Left colon (tissue), 2 donors: ENCODE results near the gene PPL. TPM values are rescaled to one million over a fixed set of nuclear protein-coding genes. Genes with fewer than 3 reads are reported as not detected.
A peak's percentile ranks its signal among the peaks of the same experiment; 100 is the strongest.
"Not testable (repeated sequence)": the region's sequence is repeated elsewhere in the genome, so short reads cannot be mapped to it uniquely, and the experiment has no call there.

Experiments
- ATAC-seq: fragments of 200-7000 bp; cut with Tn5 transposase; one replicate; pipeline ENCODE4 v1.9.1; 2020; ENCODE audit warnings: mild to moderate bottlenecking, moderate library complexity
- DNase-seq, 2 donors: peaks; one replicate each; pipeline ENCODE4 v3.0.0-alpha.2; 2020
- intact Hi-C, 2 donors: fragments of 100-400 bp; cut with DNase I in 1 of 2; cut with micrococcal nuclease in 1 of 2; formaldehyde crosslinking; loops; one replicate each; pipeline versions ENCODE4 v1.11.2 to v1.14.0; 2022; cut with DNase I, micrococcal nuclease
- total RNA-seq, 2 donors: library from RNA; stranded (reverse); fragmentation: NEBNext Ultra II Directional; extraction: Animal tissue kit (Norgen Biotek cat#: 25700); gene quantifications; one replicate each; pipeline ENCODE4 v1.2.1, GENCODE V29; 2021
- donor health status: DM: no; HTN: no; CAD: no.
- donor health status: DM: yes; HTN: yes; CAD: no.

The PPL gene
- total RNA-seq, 2 donors from 2014 or later, result 14.7 to 15.6 TPM

DNA sequence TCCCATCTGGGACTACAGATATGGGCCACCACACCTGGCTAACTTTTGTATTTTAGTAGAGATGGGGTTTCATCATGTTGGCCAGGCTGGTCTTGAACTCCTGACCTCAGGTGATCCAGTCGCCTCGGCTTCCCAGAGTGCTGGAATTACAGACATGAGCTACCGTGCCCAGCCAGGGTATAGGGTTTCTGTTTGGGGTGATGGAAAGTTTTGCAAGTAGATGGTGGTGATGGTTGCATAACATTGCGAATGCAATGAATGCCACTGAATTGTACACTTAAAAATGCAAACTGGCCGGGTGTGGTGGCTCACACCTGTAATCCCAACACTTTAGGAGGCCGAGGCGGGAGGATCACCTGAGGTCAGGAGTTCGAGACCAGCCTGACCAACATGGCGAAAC, 40.2 kb downstream of the PPL start:
- DNase-seq, ATAC-seq, intact Hi-C loops: not testable (repeated sequence)

DNA sequence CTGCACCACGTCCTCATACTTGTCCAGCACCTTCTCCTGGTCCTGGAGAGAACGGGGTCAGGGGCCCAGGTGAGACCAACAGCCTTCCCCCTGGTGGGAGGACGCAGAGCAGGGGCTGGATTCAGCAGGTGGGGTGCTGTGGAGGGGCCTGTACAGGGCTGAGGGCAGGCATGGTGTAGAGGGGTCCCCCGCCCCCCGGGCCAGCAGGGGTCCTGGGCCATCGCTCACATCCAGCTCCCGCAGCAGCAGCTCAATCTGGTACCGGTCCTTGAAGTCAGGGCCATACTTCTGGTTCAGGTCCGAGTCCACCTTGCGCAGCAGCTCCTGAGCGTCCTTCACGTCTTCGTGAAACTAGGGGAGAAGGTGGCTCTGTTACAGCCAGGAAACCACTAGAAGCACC, 41.6 kb downstream of the PPL start:
- no peak for ATAC-seq
- intact Hi-C loops, result no loop called here
- no peak for DNase-seq

DNA sequence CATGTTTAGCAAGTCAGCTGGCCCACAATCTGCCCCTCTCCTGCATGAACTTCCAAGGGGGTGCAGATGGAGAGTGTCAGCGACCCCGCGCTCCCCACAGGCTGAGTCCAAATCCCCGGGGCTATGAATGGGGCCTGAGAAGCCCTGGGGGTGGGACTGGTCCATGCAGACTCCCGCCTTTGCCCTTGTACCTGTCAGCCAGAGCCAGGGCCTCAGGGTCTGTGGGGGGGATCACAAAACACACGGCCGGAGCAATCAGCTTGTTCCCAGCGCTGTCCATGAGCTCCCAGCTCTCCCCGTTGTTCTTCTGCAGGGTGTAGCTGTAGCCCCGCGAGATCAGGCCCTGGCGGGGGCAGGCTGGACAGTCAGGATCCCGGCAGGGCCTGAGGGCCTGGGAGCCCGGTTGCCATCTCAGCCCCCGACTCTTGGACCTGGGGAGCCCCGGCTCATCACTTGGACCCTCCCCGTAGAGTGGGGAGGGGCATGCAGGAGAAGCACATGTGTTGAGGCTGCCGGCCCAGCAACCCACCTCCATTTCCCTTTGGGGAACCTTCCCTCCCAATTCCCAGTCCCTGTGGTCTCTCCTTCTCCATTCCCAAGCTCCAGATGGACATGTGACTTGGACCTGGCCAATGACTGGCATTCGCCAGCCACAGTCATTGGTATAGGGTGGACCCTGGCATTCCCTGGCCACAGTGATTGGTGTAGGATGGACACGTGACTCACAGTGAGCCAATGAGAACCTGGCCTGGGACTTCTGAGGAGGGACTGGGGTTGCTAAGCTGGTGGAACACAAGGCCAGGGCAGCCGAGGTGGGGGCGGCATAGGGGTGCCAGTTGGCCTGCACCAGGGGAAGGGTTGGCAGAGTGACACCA, 42.4 kb downstream of the PPL start:
- DNase-seq (no peak), ATAC-seq (no peak)
- intact Hi-C loops, result no loop called here

DNA sequence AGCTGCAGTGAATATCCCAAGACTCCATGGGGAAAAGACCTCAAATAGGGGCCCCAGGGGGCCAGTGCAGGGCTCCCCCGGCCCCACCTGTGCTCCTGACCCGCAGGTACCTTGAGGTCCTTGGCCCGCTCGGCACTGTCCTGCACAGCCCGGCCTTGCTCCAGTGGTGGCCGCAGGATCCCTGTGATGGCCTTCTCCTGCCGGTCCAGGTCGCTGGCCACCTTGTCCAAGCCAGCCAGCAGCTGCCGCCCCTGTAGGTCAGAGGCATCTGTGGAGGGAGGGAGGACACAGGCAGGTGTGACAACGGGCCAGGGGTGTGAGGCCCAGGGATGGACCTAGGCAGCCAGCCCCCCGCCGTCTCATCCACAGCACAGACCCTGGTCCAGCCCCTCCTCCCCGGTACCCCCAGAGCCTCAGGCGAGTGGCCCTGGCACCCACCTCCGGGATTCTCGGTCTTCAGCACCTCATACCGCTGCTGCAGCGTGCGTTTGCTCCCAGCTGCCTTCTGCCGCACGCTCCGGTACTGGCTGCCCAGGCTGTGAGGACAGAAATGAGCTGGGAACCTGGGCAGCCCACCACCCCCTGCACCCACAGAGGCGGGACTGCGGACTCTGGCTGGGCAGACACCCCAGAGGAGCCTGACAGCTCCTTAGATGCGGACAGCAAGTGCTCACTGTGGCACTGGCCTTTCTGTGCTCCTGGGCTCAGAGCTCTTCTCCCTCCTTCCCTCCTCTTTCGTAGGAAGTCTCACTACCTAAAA, 43.7 kb downstream of the PPL start:
- intact Hi-C loops, result no loop called here
- peak; percentile 7 for ATAC-seq
- no peak for DNase-seq

DNA sequence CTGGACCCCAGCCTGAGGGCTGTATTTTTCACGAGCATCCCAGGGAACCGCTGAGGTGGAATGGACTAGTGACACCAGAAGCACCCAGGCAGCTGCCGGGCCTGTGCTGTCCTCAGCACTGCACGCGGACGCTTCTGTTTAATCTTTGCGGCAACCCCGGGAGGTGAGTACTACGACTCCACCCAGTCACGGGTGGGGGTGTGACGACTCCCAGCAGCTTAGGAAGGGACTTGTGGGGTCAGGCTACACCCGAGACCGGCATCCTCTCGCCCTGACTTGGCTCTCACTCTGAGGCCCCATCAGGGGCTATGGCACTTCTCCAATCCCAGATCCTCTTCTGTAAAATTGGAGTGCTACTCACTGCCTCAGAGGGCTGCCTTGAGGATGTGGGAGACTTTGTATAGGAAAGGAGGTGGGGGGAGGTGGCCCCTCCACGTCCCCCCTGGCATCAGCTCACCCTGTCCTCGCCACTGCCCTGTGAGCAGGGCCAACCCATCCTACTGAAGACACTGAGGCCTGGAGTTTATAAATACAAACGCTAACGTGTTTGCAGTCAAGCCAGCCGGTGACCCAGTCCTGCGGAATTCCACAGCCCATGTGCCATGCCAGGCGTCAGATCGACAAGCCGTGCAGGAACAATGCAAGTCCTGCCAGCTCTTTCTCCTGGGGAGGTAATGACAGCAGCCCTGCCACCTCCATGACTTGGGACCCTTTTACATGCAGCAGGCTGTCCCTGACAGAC, 44.4 kb downstream of the PPL start:
- DNase-seq (no peak), ATAC-seq (peak; percentile 21)

DNA sequence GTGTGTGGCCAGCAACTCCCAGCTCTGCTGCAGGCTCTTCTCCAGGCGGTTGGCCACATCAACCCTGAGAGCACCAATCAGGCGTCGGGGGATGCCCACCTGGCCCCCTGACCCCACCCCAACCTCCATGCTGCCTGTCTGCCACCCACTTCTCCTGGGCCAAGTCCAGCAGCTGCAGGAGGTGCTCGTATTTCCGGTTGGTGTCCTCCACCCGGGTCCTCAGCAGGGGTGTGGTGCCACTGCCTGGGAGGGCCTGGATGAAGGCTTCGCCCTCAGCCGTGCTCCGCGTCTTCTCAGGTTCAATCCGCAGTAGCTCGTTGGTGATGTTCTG, 45.1 kb downstream of the PPL start:
- intact Hi-C loops, result no loop called here
- peak; percentile 15 for ATAC-seq

More for the DNA sequence above, 44.4 kb downstream of the PPL start:
- intact Hi-C loops, result no loop called here

DNA sequence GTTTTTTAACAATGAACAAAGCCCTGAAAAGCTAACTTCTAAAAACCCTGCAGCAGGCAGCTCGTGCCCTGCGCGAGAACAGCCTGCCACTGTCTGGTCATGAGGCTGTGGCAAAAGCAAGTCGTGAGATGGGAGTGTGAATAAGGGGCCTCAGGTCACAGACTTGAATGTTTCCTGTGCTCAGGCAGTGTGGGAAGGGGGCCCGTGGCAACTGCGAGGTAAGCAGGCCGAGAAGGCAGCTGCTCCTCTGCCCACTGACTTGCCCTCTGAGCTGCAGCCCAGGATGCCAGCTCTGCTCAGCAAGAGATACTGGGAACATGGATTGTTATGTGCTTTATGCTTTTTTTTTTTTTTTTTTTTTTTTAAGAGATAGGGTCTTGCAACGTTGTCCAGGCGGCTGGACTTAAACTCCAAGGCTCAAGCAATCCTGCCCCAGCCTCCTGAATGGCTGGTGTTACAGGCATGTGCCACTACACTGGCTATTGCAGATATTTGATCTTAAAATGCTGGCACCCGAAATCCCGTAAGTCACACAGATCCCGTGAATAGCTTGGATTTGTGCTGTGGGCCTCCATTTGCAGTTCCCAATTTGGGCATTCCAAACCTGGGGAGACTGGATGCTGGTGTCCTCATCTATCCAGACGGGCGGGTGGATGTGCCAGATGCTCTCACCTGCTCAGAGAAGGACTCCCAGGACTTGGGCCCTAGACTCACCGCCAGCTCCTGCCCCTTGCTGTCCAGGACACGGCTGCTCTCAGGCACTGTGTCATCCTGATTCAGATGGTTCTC, 45.7 kb downstream of the PPL start:
- intact Hi-C loops, result no loop called here
- no peak for ATAC-seq
- DNase-seq, result no peak

More for the DNA sequence above, 45.1 kb downstream of the PPL start:
- no peak for DNase-seq

DNA sequence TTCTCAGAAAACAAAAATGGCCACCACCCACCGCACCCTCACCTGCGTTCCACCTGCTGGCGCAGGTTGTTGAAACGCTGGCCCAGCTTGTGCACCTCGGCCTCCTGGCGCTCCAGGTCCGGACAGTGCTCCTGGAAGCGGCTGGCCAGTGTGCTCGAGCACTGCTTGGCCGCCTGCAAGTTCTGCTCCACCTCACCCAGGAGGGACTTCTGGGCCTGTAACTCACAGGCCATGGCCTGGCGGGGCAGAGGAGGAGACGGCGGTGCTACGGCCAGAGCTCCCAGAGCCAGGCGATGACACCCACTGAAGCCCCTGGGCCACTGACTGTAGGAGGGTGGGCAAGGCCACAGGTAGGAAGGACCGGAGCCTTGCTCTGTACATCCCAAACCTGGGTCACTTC, 46.3 kb downstream of the PPL start:
- intact Hi-C loops, result no loop called here
- no peak for ATAC-seq

DNA sequence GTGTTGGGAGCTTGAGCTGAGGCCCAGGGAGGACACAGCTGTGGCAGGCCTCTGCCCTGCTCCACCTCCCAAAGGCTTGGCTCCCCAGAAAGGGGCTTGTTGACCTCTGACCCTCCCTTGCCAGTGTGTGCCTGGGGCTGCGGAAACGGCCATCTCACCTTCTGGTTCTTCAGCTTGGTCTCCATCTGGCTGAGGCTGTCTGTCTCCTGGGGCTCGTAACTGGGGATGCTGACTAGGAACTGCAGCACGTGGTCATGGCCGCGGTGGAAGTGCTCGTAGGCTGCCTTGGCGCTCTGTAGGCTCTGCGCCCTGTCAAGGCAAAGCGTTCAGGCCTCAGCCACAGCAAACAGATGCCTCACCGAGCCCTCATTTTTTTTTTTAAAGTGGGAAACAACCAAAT, 46.9 kb downstream of the PPL start:
- ATAC-seq (no peak), DNase-seq (no peak)
- intact Hi-C loops, result no loop called here

More for the DNA sequence above, 46.3 kb downstream of the PPL start:
- no peak for DNase-seq

DNA sequence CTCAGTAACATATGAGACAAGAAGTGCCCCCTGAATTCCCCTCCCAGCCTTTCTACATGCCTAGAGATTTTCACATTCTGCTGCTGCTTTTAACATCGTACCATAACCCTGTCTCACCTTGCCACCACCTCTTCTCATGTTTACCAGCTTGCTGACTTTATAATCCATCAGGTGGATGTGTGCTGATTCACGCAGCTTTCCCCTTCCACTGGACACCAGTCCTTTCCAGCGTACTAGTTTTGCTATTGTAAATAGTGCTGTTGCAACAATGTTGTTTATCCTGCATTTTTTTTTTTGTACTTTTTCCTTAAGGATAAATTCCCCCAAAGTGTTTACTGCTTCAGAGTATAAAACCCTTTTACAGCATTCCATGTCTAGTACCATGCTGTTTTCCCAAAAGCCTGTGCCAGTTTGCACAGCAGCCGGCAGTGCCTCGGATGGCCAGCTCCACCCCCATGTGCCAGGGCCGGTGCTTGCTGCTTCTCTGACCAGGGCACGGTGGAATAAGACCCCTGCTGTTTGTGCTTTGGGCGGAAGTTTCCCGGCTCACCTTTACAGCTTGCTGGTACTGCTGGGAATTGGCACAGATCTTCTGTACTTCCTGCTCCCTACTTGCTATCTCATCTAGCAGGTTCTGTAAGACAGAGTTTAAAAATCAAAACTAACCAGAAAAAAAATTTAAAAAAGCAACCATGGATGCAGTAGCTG, 48.4 kb downstream of the PPL start:
- intact Hi-C loops, result no loop called here
- DNase-seq (no peak), ATAC-seq (no peak)

DNA sequence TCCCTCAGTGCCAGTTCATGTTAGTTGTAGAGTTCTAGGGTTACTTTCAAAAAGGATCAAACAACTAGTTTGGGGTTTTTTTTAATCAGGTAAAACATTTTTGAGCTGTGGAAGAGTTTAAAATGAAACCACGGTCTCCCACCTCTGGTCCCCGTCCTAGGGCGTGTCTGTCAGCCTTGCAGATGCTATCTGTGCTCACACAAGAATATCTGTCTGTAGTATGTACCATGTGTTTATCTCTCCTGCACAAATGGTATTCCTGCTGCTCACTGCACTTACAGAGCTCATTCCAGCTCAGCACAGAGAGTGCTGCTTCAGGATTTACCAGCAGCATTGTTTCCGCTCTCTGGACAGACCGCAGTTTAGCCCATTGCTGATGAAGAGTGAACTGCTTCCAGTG, 50.8 kb downstream of the PPL start:
- ATAC-seq (no peak), DNase-seq (no peak)
- intact Hi-C loops, result no loop called here

DNA sequence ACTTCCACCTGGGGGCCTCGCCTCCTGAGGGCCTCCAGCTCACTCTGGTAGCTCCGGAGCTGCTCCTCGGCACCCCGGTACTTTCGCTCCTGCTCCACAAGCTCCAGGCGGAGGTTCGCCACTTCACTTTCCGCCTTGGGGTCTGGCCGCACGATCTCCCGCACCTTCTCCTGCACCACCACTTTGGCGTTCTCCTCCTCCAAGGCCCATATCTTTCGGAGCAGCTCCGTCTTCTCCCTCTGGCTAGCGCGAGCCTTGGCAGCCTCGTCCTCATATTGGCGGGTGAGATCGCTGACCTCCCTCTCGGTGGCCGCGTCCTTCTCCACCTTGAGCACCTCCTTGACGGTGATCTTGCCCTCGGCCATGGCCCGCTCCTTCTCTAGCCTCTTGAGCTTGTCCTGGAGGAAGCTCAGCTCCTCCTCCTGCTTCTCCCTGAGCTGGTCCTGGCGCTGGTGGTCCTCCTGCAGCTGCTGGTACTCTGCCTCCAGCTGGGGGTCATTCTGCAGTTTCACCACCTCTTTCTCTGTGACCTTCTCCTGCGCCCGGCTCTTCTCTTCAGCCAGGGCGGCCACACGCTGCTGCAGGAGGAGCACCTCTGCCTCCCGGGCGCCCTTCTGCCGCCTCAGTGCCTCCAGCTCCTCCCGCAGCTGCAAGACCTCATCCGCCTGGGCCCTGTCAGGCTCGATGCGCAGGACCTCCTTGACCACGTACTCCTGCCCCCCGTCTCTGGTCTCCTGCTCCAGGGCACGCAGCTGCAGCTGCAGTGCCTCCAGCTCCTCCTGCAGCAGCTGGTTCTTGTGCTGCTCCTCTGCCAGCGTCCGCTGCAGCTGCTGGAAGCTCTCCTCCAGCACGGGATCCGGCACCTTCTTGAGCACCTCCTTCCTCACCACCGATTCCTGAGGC, 51.7 kb downstream of the PPL start:
- no peak for DNase-seq
- intact Hi-C loops, result no loop called here
- ATAC-seq, result no peak

DNA sequence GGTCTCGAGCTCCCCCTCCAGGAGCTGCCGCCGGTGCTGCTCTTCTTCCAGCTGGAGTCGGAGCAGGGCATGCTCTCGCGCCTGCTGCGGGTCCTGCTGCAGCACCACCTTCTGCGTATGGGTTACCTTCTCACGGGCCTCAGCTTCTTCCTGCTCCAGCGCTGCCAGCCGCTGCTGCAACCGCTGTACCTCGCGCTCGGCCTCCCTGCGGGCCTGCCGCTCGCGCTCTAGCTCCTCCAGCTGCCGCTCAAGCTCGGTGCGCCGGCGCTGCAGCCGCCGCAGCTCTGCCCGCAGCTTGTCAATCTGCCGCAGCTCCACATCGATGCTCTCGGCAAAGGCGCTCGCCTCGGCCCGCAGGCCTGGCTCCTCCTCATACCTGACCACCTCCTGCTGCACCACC, 52.7 kb downstream of the PPL start:
- DNase-seq, result no peak
- ATAC-seq, result no peak
- intact Hi-C loops, result no loop called here

DNA sequence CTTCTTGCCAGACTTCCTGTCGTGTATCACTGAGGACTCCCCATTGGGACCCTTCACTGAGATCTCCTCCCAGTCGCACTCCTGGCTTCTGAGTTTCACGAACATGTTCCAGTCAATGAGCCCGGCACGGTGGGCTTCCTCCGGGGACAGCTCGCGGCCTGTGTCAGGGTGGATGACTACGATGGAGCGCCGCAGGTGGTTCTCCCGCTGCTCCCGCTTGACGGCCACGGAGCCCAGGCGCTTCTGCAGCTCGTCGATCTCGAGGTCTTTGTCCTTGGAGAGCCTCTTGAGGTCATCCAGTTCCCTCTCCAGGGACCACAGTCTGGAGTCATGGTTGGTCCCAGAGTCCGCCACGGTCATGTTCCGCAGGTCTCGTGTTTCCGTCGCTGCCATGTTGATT, 53.4 kb downstream of the PPL start:
- DNase-seq (no peak), ATAC-seq (no peak)
- intact Hi-C loops, result no loop called here

DNA sequence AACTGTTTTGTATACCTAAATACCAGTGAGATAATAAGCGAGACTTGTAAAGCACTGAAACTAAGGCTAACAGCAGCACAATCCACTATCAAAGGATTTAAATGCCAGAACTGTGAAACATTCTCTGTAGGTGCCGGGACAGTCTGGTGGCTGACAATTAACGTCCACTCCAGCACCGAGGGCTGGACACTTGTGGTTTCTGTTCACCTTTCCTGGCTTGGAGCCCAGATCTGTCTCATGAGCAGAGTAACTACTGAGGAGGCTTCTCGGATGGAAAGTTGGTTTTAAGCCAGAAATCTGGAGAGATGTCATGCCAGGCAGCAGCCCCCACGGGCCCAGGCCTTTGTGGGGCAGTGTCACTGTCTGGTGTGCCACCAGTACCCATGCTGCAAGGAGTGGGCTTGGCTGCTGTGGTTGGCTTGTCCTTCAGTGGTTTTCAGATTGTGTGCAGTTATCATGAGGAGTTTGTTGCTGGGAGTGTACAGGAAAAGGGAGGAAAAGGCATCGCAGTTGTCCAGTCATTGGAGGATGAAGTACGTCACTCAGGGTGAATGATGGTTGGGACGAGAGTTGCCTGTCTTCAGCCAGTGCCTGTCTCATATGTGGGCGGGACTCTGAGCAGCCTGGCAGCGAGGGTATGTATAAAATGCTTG, 54.2 kb downstream of the PPL start:
- intact Hi-C loops, result no loop called here
- DNase-seq (no peak), ATAC-seq (no peak)

DNA sequence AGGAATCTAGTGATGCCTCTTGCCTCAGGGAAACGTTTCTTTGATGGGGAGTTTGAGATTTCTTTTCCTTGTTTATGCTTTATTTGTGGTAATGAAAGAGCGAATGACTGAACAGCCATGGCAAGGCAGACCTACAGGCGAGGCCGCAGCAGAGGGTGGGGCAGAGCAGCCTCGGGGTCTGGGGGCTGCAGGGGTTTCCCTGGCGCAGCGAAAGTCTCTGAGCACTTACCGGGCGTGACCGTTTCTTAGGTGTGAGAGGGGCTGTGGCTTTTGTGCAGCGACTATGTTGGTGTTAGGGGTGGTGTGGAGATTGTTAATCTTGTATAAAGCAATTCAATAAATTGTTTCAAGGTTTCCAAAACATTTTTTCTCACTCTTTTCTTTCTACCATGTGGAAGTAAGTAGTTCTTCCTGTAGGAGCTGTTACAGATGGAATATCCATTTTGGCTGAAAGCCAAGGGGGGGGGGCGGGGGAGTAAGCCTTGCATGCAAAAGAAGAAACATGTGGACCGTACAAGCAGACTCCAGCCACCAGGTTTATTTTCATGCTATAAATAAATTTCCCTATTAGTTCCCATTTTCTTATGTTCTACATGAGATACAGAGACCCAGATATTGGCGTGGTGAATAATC, 54.8 kb downstream of the PPL start:
- ATAC-seq (no peak), DNase-seq (no peak)
- intact Hi-C loops, result no loop called here
